ENCODE data around the gene RNF217.

The RNF217 gene

DNA sequence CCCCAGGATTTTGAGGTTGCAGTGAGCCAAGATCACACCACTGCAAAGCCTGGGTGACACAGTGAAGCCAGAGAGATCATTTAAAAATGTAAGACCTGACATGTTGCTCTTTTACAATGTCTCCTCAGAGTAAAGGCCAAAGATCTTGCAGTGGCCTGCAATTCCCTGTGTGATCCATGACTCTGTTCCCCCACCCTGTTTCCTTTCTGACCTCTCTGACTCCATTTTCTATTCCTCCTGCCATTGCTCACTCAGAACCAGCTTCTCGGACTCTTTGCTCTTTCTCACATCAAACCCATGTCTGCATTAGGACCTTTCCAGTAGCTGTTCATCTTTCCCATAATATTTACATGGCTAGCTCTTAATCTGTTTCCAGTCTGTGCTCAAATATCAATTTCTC, 28.8 kb downstream of the RNF217 start:
- DNase-seq: no peak

DNA sequence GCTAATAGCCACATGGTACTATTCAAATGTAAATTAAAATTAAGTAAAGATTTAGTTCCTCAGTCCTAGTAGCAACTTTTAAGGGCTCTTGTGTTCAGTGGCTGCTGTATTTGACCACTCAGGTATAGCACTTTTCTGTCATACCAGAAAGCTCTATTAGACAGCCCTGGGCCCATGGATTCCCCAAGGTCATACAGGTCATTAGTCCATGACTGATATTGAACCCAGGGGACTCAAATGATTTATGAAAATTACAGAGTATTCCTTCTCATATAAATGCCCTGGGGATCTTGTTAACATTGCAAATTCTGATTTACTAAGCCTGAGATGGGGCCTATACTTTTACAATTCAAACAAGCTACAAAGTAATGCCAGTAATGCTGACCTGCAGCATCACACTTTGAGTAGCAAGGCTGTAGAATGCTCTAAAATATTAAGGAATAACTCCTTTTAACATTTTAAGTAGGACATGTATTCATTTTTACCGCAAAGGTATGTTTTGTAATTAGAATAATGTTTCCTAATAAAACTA, 29.6 kb downstream of the RNF217 start:
- no peak for DNase-seq

GRCh38 chr6:124993327-124993726, 31.1 kb downstream of the RNF217 start:
- DNase-seq: no peak

GRCh38 chr6:124994648-124995047, 32.4 kb downstream of the RNF217 start:
- no peak for DNase-seq

DNA sequence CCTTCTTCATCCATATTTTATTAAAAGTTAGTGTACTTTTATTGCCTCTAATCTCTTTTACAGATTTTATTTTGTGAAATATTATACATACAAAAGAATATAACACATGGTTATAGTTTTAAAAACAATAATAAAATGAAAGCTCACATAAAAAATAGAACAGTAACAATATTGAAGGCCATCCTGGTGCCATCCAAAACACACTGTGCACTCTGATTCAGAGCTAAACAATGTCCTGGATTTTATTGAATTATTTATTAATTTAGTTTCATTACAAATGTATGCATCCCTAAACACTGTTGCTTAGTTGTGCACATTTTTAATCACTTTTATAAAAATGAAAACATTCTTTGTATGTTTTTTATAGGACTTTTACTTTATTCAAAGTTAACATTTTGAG, 32.9 kb downstream of the RNF217 start:
- DNase-seq: no peak

DNA sequence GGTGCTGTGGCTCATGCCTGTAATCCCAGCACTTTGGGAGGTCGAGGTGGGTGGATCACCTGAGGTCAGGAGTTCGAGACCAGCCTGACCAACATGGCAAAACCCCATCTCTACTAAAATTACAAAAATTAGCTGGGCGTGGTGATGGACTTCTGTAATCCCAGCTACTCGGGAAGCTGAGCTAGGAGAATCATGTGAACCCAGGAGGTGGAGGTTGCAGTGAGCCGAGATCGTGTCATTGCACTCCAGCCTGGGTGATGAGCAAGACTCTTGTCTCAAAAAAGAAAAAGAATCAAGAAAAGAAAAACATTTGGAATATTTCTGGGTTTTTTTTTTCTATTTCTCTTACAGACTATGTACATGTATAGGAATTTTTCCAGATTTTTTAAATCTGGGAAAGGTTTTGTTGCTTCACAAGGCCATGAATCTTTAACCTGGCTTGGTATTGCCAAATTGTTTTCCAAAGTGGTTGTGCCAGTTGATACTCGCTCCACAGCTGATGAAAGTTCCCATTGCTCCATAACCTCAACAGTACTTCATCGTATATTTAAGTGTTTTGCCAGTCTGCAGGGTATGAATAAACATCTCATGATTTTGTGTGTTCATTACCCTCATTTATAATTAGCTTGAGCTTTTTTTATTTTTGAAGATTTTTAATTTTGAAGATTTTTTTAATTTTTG, 33.5 kb downstream of the RNF217 start:
- DNase-seq: no peak

- DNase-seq: no peak
These were observed 34.2 kb downstream of the RNF217 start for GRCh38 chr6:124996411-124996810.

GRCh38 chr6:124997196-124997875, 35.1 kb downstream of the RNF217 start:
- no peak for DNase-seq

DNA sequence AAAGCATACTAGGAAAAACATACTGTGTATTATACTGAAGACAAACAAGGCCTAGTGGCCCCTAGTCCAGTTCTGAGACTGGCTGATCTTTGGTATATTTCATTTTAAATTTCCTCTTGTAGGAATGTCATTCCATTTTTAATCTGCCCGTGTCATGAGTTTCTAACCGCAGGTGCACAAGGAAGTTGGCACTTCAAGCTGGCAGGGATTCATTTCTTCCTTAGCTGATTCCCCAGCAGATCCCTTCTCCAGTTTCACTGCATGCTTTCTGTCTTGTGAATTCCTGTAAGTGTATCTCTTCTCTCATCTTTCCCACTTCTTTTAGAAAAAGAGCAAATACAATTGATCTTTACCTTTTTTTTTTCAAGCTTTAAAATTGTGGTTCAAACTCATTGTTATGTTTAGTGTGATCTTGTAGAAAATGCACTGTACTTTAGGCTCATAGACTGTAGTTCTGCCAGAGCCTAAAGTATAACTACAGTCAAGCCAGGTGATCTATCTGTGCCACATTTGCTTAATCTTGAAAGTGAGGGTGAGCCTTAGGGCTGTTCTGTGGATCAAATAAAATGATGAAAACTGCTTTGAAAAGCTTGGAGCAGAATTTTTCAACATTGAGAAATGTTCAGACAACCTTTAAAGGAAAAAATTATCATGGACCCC, 37.0 kb downstream of the RNF217 start:
- DNase-seq: no peak

DNA sequence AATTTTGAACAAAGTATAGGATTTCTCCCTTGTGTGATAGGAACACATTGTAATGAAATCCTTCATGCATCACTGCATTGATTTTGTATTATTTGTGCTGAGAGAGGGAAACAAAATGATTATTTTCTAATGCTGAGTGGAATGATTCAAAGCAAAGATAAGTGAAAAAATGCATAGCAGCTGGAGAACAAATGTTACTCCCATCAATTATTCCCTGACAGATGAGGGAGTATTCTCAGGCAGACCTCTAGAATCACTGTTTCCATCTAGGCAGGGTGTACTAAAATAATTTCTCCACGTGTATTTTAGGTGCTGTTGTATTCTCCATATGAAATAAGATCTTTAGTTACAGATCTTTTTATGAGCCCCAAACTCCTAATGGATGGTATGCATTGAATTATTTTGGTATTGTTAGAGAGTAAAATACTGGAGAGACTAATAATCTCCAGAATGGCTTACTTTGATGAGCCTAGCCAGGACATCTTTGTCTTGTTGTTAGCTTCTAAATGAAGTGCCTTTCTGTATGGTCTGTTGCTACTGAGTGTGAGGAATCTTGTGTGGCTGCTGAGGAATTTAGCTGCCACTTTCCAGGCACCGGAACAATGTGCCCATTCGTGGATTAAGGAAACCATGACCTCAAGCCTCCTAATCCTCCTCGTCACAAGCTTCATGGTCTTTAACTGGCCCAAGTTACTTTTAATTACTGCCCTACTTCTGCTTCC, 39.6 kb downstream of the RNF217 start:
- DNase-seq: no peak

DNA sequence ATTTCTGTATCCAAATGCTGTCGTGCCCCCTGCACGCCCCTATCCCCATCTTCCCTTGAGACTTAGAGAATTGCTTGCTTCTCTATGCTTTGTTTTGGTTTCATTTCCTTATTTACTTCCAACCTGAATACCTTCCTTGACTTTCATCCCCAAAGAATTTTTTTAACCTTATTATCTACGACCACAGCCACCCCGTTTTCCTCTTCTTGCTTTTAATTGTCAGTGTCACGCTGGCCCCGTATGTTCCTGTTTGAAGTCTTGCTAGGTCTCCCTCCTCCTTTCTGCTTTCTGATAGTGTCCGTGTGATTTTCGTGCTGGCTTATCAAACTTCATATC, 40.1 kb downstream of the RNF217 start:
- no peak for DNase-seq

DNA sequence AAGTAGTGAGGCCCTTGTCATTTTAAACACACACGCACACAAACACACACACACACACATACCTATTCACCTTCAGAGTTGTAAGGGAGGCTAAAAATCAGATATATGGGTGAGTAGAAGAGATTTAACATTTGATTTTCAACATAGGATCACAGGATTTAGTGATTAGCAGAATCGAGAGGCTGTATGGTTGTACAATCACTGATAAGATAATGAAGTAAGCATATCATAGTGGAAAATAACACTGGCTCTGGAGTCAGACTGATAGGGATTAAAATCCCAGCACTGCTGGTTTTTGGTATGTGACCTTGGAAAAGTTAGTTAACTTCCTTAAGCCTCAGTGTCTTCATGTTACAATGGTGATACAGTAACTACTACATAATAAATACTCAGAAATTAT, 40.8 kb downstream of the RNF217 start:
- DNase-seq: no peak

DNA sequence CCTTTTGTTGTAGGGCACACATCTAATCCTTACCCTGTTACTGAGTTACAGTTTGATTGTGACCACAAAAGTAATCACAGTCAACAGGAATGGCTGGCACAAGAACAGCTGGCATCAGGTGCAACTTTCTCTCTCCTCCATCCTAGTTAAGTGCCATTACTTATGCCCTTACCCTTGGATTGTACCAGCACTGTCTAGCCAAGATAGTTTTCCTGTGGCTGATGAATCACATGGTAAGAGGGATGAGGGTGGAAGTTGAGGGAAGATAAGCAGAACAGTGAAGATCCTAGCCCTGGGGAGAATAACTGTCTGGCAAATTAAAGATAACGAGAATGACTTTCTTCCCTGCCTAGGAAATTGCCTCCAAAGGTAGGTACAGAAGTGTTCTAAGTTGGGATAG, 42.0 kb downstream of the RNF217 start:
- DNase-seq: no peak

DNA sequence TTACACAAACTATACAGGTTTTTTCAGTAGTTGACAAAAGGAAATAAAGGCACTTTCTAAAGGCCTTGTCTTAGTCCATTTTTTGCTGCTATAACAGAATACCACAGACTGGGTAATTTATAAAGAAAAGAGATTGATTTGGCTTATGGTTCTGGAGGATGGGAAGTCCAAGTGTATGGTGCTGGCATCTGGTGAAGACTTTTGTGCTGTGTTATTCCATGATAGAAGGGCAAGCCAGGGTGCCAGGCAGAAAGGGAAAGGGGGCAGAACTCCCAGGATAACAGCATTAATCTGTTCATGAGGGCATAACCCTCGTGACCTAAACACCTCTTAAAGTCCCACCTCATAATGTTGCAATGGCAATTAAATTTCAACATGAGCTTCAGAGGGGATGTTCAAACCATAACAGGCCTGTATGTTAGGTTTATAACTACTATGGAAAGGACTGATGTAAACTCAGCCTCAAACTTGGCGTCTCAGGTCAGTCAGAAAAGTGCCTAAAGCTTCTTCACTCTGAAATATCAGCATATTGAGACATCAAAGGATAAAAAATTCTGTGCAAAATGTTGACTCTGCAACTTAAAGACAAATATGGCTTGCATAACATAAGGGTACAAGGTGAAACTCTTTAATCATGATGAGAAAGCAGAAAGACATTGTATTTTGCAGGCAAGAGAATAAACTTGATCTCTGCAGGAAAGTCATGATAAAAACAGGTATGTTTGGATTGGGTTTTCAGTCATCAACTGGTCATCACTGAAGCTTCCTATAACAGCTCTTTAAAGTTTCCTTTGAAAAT, 42.8 kb downstream of the RNF217 start:
- DNase-seq: no peak

DNA sequence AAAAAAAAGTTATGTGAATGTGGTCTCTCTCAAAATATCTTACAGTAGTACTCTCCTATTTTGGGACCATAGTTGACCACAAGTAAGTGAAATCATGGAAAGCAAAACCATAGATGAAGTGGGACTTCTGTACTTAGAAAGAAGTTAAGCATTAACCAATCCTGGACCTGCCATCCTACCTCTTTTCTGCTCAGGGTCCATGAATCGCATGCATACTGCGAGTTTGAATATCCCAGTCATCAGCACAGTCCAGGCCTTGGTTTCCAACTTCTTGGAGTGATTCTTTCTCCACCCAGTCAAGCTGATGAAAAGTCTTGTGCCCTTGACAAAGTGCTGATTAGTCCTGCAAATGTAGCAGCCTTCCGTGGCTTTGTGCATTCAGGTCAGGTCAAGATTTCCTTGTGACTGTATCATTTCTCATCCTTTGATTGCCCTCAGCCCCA, 46.0 kb downstream of the RNF217 start:
- no peak for DNase-seq

DNA sequence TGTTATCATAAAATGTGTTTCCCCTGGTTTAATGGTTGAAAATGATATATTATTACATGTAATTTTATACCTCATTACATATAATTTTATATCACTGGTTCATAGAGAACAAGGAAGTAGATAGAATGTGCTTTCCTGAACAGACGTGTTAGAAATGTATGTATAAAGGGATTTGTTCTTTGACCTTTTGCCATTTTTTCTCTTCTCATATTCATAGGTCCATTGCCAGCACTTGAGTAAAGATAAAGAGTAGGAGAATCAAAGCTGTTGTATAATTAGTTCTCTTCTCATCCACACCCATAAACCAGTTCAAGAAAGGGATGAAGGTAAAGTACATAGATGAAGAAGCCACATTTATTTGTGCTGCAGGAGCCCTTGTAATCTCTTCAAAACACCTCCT, 46.7 kb downstream of the RNF217 start:
- DNase-seq: no peak

DNA sequence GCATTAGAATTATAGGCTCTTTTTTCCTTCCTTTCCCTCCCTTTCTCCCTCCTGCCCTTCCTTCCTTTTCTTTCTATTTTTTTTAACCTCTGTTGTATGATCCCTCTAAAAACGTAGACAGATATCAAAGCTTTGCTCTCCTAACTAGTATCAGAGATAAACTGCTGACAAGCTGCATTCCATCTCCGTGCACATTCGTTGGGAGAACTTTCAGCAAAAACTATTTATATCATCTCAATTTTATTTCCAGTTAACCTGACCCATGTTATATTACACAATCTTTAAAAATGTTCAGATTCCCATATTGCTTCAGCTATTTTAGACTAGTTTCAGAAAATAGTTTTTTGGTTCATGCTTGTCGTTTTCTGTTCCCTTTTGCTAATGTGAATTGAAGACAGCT, 47.3 kb downstream of the RNF217 start:
- no peak for DNase-seq

DNA sequence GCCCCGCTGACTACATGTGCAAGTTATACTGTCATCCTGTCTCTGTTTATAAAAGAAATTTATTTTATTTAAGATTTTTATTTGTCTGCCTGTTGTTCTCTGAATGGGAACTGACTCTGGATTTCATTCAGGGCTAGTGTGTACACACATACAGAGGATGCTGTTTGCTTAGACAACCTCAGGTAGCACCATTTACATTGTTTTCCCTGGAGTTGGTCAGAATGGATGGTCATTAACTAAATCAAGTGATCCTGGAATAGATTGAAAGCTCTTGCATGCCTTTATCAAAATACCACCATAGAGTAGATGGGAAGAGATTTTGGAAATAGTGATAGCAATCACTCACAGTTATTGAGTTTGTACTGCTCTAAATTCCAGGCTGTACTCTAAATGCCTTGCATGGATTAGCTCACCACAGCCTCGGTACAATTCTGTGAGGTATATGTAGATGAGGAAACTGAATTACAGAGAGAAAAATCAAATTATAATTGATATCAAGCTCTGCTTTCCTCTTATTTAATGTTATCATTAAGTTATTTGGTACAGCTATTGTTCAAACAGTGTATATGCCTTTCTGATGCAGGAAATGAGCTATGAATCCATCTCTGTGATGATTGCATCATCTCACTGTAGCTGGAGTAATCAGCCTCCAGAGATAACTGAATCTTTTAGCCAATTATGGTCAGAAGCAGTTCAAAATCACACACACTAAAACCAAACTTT, 51.9 kb downstream of the RNF217 start:
- DNase-seq: no peak

GRCh38 chr6:125014661-125014957, 52.4 kb downstream of the RNF217 start:
- DNase-seq: no peak

DNA sequence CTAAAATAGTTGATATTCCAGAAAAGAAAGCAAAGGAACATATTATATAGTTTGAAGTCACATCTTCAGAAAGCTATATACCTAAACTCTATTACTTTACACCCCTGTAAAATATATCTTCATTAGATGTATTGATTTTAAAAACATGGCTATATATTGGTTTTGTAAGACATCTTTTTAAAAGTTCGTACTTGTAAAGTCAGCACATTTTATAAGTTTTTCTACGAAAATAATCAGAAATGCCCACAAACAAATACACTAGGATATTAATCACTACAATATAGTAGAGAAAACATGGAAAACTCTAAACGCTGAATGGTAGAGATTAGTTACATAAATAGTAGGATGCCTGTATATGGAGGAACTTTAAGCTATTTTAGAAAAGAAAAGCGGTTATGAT, 52.9 kb downstream of the RNF217 start:
- DNase-seq: no peak

GRCh38 chr6:125018136-125018535, 55.9 kb downstream of the RNF217 start:
- no peak for DNase-seq

GRCh38 chr6:125019281-125019680, 57.0 kb downstream of the RNF217 start:
- no peak for DNase-seq
